ENCODE results near the gene MLYCD.
A peak's percentile ranks its signal among the peaks of the same experiment; 100 is the strongest.

The MLYCD gene

DNA sequence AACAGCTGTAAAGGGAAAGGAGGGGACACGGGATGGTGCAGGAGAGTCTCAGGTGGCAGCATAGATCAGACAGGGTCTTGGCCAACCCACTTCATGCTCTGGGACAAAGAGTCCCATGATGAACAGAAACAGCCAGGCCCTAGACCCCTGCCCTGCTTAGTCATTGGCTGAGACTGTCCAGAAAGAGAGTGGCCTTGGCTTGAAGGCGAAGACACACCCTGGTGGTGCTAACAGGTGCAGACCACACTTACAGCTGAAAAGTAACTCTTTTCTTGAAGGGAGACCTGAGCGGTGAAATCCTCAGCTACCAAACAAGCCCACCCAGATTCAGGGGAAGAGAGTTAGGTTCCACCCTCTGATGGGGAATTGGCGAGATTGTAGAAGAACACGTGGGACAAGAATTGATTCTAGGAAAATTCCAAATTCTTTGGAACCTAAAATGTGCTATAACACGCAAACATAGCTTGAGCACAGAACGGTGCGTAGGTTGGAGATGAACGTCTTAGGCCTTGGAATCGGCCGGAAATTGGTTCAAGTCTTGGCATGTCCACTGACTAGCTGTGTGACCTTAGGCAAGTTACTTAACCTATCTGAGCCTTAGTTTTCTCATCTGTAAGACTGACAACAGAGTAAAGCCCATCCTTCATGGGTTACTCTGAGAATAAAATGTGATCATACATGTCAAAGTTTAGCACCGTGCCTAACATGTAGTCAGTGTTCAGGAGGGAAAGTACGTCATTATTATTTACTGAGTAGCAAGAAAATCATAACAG, 12.5 kb upstream of the MLYCD start:
- TF ChIP-seq, protein P1, sequence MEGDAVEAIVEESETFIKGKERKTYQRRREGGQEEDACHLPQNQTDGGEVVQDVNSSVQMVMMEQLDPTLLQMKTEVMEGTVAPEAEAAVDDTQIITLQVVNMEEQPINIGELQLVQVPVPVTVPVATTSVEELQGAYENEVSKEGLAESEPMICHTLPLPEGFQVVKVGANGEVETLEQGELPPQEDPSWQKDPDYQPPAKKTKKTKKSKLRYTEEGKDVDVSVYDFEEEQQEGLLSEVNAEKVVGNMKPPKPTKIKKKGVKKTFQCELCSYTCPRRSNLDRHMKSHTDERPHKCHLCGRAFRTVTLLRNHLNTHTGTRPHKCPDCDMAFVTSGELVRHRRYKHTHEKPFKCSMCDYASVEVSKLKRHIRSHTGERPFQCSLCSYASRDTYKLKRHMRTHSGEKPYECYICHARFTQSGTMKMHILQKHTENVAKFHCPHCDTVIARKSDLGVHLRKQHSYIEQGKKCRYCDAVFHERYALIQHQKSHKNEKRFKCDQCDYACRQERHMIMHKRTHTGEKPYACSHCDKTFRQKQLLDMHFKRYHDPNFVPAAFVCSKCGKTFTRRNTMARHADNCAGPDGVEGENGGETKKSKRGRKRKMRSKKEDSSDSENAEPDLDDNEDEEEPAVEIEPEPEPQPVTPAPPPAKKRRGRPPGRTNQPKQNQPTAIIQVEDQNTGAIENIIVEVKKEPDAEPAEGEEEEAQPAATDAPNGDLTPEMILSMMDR (IDR thresholded peaks at IDR 0.05), result no peak

DNA sequence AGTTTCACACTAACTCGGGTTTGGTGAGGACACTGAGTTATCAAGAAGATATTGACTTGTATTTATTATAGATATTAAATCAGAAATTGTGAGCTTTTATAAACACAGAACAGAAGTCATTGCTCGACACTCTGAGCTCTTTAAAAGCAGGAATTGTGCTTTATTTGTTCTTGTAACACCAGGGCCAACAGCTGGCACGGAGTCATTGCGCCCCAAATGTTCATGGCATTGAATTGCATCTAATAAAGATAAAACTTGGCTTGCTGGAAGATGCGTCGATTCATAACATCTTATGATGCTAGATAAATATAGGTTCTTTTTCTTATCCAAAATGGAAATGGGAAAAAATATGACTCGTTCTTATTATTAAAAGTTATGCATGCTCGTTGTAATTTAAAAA, 11.8 kb upstream of the MLYCD start:
- TF ChIP-seq, protein P1 (IDR thresholded peaks at IDR 0.05), result peak; percentile 52

DNA sequence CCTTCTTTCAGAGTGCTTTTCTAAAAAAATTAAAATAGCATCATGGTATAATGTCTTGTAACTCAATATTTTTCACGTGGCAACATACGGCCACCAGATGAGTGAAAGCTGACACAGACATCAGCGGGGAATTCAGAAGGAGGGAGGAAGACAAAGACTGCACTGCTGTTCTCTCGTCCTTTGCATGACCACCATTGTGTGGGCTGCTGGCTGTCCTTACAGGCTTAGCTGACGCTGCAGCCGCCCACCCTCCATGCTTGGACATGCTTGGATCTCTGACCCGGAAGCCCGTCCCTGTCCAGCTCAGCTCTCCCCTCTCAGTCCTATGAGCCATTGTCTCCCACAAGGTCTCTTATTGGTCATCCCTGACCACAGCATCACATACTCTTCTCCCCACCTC, 11.4 kb upstream of the MLYCD start:
- TF ChIP-seq, protein P1 (IDR thresholded peaks at IDR 0.05), result no peak

DNA sequence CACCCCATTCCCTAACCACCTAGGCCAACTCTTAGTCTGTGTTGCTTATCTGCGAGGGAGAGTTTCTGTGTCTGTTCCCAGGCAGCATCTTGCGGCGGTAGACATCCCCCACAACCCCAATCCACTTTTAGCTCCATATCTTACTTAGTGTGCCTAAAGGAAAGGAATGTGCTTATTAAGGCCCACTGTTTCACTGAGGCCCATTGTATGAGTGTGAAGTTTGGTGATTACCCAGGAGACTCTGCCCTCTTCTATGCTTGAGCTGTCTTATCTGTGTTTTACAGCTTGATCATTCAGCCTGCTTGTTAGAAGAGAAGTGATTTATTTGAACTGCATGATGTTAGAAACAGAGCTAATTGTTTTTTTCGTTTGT, 10.3 kb upstream of the MLYCD start:
- TF ChIP-seq, protein P1 (IDR thresholded peaks at IDR 0.05), result no peak

DNA sequence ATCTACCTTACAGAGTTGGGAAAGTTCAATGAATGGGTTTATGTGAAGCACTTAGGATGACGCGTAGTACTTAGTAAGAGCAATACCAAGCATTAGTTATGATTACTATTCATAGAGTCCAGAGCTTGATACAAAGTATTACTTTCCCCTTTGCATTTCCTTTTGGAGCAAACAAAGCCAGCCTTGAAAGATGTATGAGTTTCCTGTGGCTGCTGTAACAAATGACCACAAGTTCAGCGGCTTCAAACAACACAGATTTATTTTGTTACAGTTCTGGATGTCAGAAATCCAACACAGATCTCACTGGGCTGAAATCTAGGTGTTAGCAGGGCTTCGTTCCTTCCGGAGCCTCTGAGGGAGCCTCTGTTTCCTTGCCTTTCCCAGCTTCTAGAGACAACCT, 8.6 kb upstream of the MLYCD start:
- TF ChIP-seq, protein P1 (IDR thresholded peaks at IDR 0.05), result no peak

DNA sequence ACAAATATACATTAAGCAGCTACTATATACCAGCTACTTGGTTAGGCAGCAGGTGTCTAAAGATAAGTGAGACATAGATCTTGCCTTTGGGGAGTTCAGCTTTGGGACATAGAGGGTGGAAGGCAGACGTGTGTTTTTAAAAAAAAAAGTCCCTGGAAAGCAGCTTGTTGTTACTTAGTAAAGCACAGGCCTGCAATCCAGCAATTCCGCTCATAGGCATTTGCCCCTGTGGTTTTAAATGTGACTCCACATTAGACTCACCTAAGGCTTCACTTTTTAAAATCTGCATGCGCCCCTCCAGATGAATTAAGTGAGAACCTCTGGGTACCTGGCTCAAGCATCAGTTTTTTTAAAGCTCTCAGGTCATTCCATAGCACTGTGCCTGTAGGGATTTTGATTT, 7.2 kb upstream of the MLYCD start:
- TF ChIP-seq, protein P1 (IDR thresholded peaks at IDR 0.05), result no peak

DNA sequence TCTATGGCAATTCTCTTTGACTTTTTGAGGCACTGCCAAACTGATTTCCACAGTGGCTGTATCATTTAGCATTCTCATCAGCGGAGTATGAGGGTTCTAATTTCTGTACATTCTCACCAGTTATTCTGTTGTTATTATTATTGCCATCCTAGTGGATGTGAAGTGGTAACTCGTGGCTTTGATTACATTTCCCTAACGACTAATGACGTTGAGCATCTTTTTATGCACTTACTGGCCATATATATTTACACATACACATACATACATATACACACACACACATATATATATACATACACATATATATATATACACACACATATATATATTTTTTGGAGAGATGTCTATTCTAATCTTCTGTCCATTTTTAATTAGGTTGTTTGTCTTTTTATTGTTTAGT, 3.7 kb upstream of the MLYCD start:
- TF ChIP-seq, protein P1 (IDR thresholded peaks at IDR 0.05), result no peak

DNA sequence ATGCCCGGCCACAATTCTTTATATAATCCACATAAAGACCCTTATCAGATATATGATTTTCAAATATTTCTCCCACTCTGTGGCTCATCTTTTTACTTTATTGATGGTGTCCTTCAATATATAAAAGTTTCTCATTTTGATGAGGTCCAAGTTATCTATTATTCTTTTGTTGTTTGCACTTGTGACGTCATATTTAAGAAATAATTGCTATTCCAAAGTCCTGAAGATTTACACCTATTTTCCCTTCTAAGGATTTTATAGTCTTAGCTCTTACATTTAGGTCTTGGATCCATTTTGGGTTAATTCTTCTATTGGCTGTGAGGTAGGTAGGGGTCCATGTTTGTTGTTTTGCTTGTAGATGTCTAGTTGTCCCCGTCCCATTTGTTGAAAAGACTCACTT, 3.0 kb upstream of the MLYCD start:
- TF ChIP-seq, protein P1 (IDR thresholded peaks at IDR 0.05), result no peak

Data from LNCAP (cell line).